ENCODE results near the gene TMEM108. TPM values are rescaled to one million over a fixed set of nuclear protein-coding genes. Genes with fewer than 3 reads are reported as not detected.

The TMEM108 gene
- total RNA-seq, 1 experiment from 2014 or later, result not detected

- POLR2A ChIA-PET, result no interaction called here
- H3K9ac ChIP-seq (ENCODE audit: low read length), result no peak overlapping the region
- no peak overlapping the region for H3K27ac ChIP-seq (ENCODE audit: low read depth, low read length)
- CTCF ChIA-PET, result interaction anchor here (0.8 kb wide), 1 partner anchor 94 kb away, joined by 3 read pairs; no protein-coding TSS in a partner anchor
- no peaks in the 10 kb centered on the region for H3K9me2 ChIP-seq (ENCODE audit: insufficient read depth)
- intact Hi-C loops (cut with micrococcal nuclease), result no loop called here
- DNase-seq (ENCODE audit: low read depth, low spot score) (no peak), ATAC-seq (no peak)
- H3K9me3 ChIP-seq (ENCODE audit: control insufficient read depth in 1 of 2, insufficient read depth in 1 of 2, low read depth in 1 of 2, low read length in 2 of 2), result no peaks in the 10 kb centered on the region
- peaks cover 81% of the 10 kb centered on the region for H3K27me3 ChIP-seq (ENCODE audit: insufficient read depth, low read length)
- no peaks in the 10 kb centered on the region for H3K4me1 ChIP-seq (ENCODE audit: control insufficient read depth in 1 of 2, insufficient read depth in 2 of 2, low read length in 2 of 2)
- TF ChIP-seq ATF3 (IDR thresholded peaks at IDR 0.05) (no peak), YY1 (IDR thresholded peaks at IDR 0.05; ENCODE audit: extremely low read depth, insufficient replicate concordance, low read depth, low read length) (no peak), REST (IDR thresholded peaks at IDR 0.05; ENCODE audit: low read depth) (no peak)
- no peaks in the 10 kb centered on the region for H3K36me3 ChIP-seq (ENCODE audit: control insufficient read depth in 1 of 2, insufficient read depth in 2 of 2, low read length in 2 of 2)
- H3K4me2 ChIP-seq (ENCODE audit: low read length), result no peak overlapping the region
- H3K79me2 ChIP-seq (ENCODE audit: insufficient read depth, low read length), result no peaks in the 10 kb centered on the region
- RAD21 ChIA-PET (ENCODE audit: low non-redundant PET in 1 of 2, low total read pairs in 2 of 2, uncharacterized antibody in 2 of 2, unreplicated experiment in 2 of 2), result no interaction called here
- no peak overlapping the region for H2AFZ ChIP-seq (ENCODE audit: low read depth, low read length, poor library complexity, severe bottlenecking)
- BruUV-seq (replicated peaks), result no TSS peak
- H3K4me3 ChIP-seq (replicated peaks in 1 of 2; ENCODE audit: low read depth in 1 of 2, low read length in 2 of 2), result no peak overlapping the region
- H4K20me1 ChIP-seq (ENCODE audit: insufficient read depth), result no peaks in the 10 kb centered on the region
Observed at GRCh38 chr3:133329626-133330025, 291.4 kb downstream of the TMEM108 start.

GRCh38 chr3:133330065-133330464 is 291.9 kb downstream of the TMEM108 start:
- Histone ChIP-seq H3K36me3 (ENCODE audit: control insufficient read depth in 1 of 2, insufficient read depth in 2 of 2, low read length in 2 of 2) (no peaks in the 10 kb centered on the region), H3K9me2 (ENCODE audit: insufficient read depth) (no peaks in the 10 kb centered on the region), H3K4me1 (ENCODE audit: control insufficient read depth in 1 of 2, insufficient read depth in 2 of 2, low read length in 2 of 2) (no peaks in the 10 kb centered on the region), H3K9ac (ENCODE audit: low read length) (no peak overlapping the region), H3K9me3 (ENCODE audit: control insufficient read depth in 1 of 2, insufficient read depth in 1 of 2, low read depth in 1 of 2, low read length in 2 of 2) (no peaks in the 10 kb centered on the region), H3K4me2 (ENCODE audit: low read length) (no peak overlapping the region), H3K27me3 (ENCODE audit: insufficient read depth, low read length) (peaks cover 84% of the 10 kb centered on the region), H2AFZ (ENCODE audit: low read depth, low read length, poor library complexity, severe bottlenecking) (no peak overlapping the region), H3K4me3 (replicated peaks in 1 of 2; ENCODE audit: low read depth in 1 of 2, low read length in 2 of 2) (no peak overlapping the region), H3K27ac (ENCODE audit: low read depth, low read length) (no peak overlapping the region), H3K79me2 (ENCODE audit: insufficient read depth, low read length) (no peaks in the 10 kb centered on the region), H4K20me1 (ENCODE audit: insufficient read depth) (no peaks in the 10 kb centered on the region)
- ATAC-seq (no peak), DNase-seq (ENCODE audit: low read depth, low spot score) (no peak)
- POLR2A ChIA-PET, result no interaction called here
- TF ChIP-seq TCF7L2 (IDR thresholded peaks at IDR 0.05; ENCODE audit: borderline replicate concordance, extremely low read depth, insufficient read depth, insufficient read length), result no peak
- TF ChIP-seq POLR2AphosphoS5 (IDR thresholded peaks at IDR 0.05; ENCODE audit: low read depth, low read length), result no peak
- TF ChIP-seq CEBPB (IDR thresholded peaks at IDR 0.05; ENCODE audit: low read depth), result no peak
- TF ChIP-seq SIN3A (IDR thresholded peaks at IDR 0.05; ENCODE audit: low read depth), result no peak
- TF ChIP-seq SRF (IDR thresholded peaks at IDR 0.05; ENCODE audit: low read depth), result no peak
- TF ChIP-seq CTCF (IDR thresholded peaks at IDR 0.05 in 2 of 3, conservative IDR thresholded peaks at IDR 0.05 in 1 of 3; ENCODE audit: borderline replicate concordance in 1 of 3, insufficient read depth in 1 of 3, low read depth in 2 of 3, low read length in 2 of 3), result no peak
- no peak for TF ChIP-seq ELF1 (IDR thresholded peaks at IDR 0.05; ENCODE audit: borderline replicate concordance, low read depth)
- no peak for TF ChIP-seq ZFX (IDR thresholded peaks at IDR 0.05)
- TF ChIP-seq EZH2phosphoT487 (IDR thresholded peaks at IDR 0.05; ENCODE audit: borderline replicate concordance), result no peak
- no peak for TF ChIP-seq POLR2A (IDR thresholded peaks at IDR 0.05; ENCODE audit: borderline replicate concordance, extremely low read depth, insufficient read depth, insufficient read length)
- TF ChIP-seq ZNF274 (IDR thresholded peaks at IDR 0.05; ENCODE audit: low read depth, low read length), result no peak
- TF ChIP-seq EZH2 (IDR thresholded peaks at IDR 0.05), result no peak
- TF ChIP-seq ATF3 (IDR thresholded peaks at IDR 0.05), result no peak
- CTCF ChIA-PET, result interaction anchor here (0.8 kb wide), 1 partner anchor 94 kb away, joined by 3 read pairs; no protein-coding TSS in a partner anchor
- RAD21 ChIA-PET (ENCODE audit: low non-redundant PET in 1 of 2, low total read pairs in 2 of 2, uncharacterized antibody in 2 of 2, unreplicated experiment in 2 of 2), result no interaction called here
- BruUV-seq (replicated peaks), result no TSS peak
- intact Hi-C loops (cut with micrococcal nuclease), result no loop called here
